GM12801 (cell line): Measurements from ENCODE around the gene COQ3.

Experiments used
- TF ChIP-seq, protein P1 (sequence below): IDR thresholded peaks from one replicate; pipeline ENCODE4 v1.5.1; 2011; ENCODE audit warnings: control low read depth; ENCODE audit not compliant: insufficient read length; ENCODE audit errors: extremely low read depth

Gene COQ3, protein sequence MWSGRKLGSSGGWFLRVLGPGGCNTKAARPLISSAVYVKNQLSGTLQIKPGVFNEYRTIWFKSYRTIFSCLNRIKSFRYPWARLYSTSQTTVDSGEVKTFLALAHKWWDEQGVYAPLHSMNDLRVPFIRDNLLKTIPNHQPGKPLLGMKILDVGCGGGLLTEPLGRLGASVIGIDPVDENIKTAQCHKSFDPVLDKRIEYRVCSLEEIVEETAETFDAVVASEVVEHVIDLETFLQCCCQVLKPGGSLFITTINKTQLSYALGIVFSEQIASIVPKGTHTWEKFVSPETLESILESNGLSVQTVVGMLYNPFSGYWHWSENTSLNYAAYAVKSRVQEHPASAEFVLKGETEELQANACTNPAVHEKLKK

DNA sequence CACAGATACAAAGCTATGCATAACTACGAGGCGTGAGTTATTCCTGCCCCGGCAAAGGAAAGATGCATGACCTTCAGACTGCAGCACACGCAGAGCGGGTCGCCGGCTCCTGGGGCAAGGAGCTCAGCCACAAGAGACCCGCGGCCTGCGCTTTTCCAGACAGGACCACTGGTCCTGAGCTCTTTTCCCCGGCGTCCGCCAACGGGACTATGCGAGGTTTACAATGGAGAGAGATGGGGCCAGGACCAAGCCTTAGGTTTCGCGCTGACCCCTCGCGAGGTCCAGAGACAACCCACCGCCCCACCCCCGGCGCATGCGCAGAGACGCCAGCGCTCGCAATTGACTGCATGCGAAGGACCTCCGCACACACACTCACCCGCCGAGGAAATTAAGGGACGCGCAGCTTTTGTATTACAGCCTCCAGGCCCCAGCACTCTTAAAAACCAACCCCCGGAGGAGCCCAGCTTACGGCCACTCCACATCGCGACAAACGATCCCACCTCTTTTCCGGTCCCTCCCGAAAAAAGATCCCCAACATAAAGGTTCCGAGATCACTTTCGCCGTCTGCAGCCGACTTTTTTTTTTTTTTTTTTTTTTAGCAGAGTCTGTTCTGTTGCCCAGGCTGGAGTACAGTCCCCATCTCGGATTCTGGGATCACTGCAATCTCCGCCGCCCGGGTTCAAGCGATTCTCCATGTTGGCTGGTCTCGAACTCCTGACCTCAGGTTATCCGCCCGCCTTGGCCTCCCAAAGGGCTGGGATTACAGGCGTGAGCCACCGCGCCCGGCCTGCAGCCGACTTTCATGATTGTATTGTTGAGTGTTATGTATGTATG is at the start of gene COQ3:
Gene COQ3, minus strand, starts transcription at position 498 of the 834 bp plus-strand sequence. Its CDS starts 16 bp downstream, at position 482.
- TF ChIP-seq, protein P1, sequence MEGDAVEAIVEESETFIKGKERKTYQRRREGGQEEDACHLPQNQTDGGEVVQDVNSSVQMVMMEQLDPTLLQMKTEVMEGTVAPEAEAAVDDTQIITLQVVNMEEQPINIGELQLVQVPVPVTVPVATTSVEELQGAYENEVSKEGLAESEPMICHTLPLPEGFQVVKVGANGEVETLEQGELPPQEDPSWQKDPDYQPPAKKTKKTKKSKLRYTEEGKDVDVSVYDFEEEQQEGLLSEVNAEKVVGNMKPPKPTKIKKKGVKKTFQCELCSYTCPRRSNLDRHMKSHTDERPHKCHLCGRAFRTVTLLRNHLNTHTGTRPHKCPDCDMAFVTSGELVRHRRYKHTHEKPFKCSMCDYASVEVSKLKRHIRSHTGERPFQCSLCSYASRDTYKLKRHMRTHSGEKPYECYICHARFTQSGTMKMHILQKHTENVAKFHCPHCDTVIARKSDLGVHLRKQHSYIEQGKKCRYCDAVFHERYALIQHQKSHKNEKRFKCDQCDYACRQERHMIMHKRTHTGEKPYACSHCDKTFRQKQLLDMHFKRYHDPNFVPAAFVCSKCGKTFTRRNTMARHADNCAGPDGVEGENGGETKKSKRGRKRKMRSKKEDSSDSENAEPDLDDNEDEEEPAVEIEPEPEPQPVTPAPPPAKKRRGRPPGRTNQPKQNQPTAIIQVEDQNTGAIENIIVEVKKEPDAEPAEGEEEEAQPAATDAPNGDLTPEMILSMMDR = no peak

DNA sequence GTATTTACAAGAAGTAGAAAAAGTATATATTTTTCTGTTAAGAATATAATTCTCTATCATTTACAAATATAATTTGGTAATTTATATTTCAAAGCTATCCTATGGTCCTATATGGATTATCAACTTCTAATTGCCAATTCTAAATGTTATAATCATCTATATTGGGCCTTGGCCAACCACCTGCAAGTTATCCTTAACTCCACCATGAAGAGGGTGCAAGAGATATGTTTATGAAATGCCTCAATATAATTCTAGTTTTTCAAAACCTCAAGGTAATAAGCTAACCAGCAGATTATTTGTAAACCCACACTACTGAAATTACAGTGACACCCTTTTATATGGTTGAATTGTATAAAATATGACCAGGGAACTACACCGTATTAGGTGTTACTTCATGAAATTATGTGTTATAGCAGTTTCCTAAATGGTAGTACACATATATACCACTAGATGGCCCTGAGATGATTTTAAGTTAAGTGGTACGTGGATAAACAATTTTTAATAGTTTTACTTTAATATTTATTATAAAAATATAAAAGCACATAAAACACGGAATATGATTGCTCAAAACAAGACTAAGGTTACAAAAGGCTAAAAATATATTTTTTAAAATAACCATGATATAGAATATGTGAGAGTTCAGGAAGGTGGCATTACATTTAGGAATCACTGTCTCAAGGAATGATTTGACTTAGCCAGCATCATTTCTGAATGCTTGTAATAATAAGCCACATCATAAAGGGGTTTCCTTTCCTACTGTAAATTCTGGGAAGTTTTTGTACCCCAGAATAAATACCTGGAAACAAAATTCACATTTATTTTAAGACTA is 40.9 kb upstream of the COQ3 start:
- TF ChIP-seq, protein P1 = no peak

DNA sequence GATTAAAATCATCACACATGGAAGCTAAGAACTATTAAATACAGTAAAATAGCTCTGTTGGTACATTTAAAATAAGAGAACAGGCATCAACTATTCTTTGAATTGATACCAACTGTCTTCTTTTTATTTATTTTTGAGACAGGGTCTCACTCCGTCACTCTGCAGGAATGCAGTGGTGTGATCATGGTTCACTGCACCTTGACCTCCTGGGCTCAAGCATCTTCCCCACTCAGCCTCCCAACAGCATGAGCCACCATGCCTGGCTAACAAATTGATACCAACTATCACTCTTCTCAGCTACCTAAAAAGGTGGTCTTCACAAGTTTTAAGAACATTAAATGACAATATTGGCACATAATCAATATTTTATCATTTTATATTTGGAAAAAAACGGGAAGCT is 38.9 kb upstream of the COQ3 start:
- TF ChIP-seq, protein P1 = no peak

DNA sequence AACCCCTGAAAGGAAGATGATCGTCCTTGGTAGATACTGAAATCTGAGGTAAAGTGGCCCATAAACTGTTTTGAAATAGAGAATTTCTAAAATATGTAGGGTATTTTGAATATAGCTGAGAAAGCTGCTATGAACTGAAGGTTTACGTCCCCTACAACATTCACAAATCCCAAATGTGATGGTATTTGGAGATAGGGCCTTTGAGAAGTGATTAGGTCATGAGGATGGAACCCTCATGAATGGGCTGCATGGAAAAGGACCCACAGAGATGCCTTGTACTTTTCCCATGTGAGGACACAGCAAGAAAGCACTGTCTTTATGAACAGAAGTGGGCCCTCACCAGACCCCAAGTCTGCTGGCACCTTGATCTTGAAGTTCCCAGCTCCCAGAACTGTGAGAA is 37.9 kb upstream of the COQ3 start:
- TF ChIP-seq, protein P1 = no peak

DNA sequence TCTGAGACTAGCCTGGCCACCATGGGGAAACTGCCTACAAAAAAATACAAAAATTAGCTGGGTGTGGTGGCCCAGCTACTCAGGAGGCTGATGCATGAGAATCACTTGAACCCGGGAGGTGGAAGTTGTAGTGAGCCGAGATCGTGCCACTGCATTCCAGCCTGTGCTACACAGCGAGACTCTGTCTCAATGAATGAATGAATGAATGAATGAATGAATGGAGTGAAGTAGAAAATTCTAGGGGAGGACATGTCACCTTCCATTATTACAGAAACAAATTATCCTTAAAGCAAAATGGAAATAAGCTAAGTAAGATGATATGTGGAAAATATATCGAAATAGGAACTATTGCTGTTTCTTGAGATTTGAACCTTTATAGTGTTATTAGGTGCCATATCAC is 34.0 kb upstream of the COQ3 start:
- TF ChIP-seq, protein P1 = no peak

DNA sequence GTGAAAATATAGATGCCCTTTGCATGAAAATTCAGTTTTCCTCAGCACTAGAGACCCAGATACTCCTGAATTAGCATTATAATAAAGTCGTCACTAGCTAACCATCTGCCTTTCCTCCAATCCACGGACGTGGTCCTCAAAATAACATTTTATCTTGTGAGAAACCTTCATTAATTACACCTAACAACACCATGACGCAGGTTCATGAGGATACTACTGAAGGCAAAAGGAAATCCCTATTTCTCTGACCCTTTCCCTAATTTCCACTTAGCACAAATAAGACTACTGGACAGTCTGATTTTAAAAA is 32.4 kb upstream of the COQ3 start:
- TF ChIP-seq, protein P1 = no peak
